Measurements from ENCODE around the gene CALML5.

DNA sequence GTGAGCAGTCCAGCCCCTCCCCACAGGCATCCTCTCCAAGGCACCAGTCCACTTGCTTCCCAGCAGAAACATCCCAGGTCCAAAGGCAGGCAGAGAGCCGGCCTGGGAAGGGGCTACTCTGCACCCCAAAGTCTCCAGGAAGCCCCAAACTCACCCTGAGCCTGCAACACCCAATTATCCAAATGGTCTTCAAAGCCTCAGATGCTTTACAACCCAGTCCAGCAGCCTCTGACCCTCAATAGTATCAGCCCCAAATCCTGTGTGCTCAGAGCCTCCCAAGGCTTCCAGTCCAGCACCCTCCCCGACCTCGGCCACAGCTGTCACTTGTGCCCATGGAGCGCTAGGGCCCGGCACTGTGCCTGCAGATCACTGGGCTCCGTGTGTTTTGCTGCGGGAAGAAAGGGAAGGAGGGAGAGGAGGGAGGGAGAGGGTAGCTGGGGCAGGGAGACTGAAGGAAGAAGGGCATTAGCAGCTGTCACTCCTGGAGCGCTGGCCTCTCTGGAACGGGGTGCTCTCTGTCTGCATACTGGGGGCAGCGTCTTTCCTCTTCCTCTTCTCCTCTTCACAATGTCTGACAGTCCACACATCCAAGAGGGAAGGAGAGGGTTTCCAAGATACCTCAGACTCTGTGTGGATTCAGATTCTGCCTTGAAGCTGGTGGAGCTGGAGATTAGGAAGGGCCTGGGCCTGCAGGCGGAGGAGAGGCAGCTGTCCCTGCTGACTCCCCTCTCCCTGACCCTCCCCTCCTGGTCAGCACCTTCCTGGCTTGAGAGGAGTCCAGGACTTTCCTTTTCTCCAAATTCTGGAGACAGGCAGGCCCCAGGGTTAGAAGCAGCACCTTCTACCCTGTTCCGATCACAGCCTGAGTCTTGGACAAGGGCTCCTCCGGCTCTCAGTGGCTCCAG lies 13.2 kb downstream of the CALML5 start:
- no peak for TF ChIP-seq POLR2A (IDR thresholded peaks at IDR 0.05)
- TF ChIP-seq, protein P1, sequence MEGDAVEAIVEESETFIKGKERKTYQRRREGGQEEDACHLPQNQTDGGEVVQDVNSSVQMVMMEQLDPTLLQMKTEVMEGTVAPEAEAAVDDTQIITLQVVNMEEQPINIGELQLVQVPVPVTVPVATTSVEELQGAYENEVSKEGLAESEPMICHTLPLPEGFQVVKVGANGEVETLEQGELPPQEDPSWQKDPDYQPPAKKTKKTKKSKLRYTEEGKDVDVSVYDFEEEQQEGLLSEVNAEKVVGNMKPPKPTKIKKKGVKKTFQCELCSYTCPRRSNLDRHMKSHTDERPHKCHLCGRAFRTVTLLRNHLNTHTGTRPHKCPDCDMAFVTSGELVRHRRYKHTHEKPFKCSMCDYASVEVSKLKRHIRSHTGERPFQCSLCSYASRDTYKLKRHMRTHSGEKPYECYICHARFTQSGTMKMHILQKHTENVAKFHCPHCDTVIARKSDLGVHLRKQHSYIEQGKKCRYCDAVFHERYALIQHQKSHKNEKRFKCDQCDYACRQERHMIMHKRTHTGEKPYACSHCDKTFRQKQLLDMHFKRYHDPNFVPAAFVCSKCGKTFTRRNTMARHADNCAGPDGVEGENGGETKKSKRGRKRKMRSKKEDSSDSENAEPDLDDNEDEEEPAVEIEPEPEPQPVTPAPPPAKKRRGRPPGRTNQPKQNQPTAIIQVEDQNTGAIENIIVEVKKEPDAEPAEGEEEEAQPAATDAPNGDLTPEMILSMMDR (IDR thresholded peaks at IDR 0.05): no peak

Data from Peyer's patch (tissue), 4 donors.